AG04449 (cell line): Measurements from ENCODE around the gene ZNF335.

Experiments
- CTCF ChIA-PET: fragments of 350-600 bp; formaldehyde crosslinking; extraction: SDS; loops from one replicate; lab custom pipeline; 2021; ENCODE audit warnings: antibody characterized with exemption; lab: Yijun Ruan, JAX
- POLR2A ChIA-PET: fragments of 400-600, 350-600 bp; formaldehyde crosslinking; extraction: SDS; loops from one replicate; lab custom pipeline; 2020; ENCODE audit warnings: antibody characterized with exemption, inconsistent platforms; lab: Yijun Ruan, JAX
- DNase-seq: peaks from one replicate; pipeline ENCODE4 v3.0.0-alpha.2; 2010; ENCODE audit warnings: low read depth, low spot score
- H3K4me3 ChIP-seq: 2 replicates; pipeline ENCODE4 v1.5.1; 2011; ENCODE audit warnings: low read depth, mild to moderate bottlenecking, control low read depth, low read length
- TF ChIP-seq, protein P1 (sequence below): IDR thresholded peaks from one replicate; pipeline ENCODE4 v1.5.1; 2011; ENCODE audit warnings: mild to moderate bottlenecking, moderate library complexity, low read length, control low read depth, inconsistent platforms; ENCODE audit not compliant: insufficient read depth; ENCODE audit errors: missing control alignments

Gene ZNF335

DNA sequence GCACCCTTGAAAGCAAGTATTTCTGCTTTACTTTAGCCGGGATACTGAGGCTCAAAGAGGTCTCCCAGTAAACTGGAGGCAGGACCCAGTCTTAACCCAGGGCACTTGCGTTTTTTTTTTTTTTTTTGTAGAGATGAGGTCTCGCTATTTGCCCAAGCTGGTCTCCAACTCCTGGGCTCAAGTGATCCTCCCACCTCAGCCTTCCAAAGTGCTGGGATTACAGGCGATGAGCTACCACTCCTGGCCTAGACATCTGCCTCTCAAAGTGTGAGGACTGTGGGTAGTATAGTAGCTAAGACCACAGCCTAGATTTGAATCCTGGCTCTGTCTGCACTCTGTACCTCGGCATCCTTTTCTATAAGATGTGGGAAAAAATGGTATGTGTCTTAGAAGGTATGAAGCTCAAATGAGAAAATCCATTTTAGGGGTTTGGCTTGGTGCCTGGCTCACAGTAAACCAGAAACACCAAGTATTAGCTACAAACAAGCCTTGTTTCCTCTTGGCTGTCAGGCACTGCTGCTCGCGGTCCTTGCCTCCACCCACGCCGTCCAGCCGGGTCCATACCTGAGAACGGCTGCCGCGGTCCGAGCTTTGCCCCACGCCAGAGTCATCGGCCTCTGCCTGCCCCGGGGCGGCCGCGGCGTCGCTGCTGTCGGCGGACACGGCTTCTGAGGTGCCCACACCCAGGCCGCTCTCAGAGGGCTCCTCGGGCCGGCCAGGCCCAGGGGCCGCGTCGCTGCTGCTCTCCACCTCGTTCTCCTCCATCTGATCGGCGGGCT lies 1.2 kb downstream of the ZNF335 start:
- TF ChIP-seq, protein P1, sequence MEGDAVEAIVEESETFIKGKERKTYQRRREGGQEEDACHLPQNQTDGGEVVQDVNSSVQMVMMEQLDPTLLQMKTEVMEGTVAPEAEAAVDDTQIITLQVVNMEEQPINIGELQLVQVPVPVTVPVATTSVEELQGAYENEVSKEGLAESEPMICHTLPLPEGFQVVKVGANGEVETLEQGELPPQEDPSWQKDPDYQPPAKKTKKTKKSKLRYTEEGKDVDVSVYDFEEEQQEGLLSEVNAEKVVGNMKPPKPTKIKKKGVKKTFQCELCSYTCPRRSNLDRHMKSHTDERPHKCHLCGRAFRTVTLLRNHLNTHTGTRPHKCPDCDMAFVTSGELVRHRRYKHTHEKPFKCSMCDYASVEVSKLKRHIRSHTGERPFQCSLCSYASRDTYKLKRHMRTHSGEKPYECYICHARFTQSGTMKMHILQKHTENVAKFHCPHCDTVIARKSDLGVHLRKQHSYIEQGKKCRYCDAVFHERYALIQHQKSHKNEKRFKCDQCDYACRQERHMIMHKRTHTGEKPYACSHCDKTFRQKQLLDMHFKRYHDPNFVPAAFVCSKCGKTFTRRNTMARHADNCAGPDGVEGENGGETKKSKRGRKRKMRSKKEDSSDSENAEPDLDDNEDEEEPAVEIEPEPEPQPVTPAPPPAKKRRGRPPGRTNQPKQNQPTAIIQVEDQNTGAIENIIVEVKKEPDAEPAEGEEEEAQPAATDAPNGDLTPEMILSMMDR, result no peak
- POLR2A ChIA-PET, result interaction anchor here (0.7 to 2.5 kb wide), 9 partner anchors 10 to 627 kb away, joined by 3 to 11 read pairs (median 3); partner anchors contain the start of genes CTSA, PCIF1 and SNX21
- CTCF ChIA-PET, result interaction anchor here (0.7 to 8.7 kb wide), 41 partner anchors 7 to 467 kb away, joined by 3 to 125 read pairs (median 8); partner anchors contain the start of genes ACOT8, CTSA, NEURL2 and PCIF1
- H3K4me3 ChIP-seq, result peak overlapping the region; percentile 97
- no peak for DNase-seq

DNA sequence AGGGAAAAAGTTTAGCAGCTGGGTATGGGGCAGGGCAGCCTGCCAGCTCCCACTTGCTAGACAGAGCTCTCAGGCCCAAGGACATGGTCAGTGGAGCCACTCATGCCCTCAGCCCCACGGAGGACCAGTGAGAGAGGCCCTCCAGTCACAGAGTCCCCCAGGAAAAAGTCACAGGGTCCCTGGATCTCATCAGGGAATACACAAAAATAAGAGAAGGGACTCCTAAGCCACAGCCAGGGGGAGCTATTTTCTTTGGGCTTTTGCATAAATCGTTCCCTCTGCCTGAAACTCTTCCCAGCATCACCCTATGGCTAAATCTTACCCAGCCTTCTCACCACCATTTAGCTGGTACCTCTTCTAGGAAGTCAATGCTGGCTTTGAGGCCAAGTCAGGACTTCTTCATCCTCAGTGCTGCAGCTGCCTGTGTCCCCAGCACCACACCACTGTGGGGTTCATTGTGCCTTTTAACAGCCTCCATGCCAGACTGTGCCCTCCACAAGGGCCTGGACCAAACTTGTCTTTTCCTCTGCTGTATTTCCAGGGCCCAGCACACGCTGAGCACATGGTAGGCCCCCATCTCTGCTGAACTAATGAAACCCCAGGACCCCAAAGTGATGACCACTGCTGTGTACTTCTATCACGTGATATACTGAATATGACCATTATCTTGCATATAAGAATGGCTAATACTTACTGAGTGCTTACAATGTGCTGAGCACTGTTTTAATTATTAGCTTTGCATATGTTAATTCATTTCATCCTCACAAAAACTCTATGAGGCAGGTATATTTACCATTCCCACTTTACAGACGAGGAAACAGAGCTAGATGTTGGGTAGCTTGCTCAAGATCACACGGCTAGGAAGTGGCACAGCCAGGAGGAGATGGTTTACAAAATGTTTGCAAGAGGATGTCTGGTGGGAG lies 2.0 kb downstream of the ZNF335 start:
- peak overlapping the region; percentile 97 for H3K4me3 ChIP-seq
- TF ChIP-seq, protein P1, result peak; percentile 51
- ChIA-PET POLR2A (interaction anchor here (0.8 to 2.5 kb wide), 8 partner anchors 9 to 626 kb away, joined by 3 to 11 read pairs (median 3); partner anchors contain the start of genes ELMO2 and PCIF1), CTCF (interaction anchor here (0.7 to 6.6 kb wide), 53 partner anchors 8 to 643 kb away, joined by 3 to 125 read pairs (median 6); partner anchors contain the start of genes ACOT8, CTSA, DNTTIP1 and NEURL2)
- no peak for DNase-seq

DNA sequence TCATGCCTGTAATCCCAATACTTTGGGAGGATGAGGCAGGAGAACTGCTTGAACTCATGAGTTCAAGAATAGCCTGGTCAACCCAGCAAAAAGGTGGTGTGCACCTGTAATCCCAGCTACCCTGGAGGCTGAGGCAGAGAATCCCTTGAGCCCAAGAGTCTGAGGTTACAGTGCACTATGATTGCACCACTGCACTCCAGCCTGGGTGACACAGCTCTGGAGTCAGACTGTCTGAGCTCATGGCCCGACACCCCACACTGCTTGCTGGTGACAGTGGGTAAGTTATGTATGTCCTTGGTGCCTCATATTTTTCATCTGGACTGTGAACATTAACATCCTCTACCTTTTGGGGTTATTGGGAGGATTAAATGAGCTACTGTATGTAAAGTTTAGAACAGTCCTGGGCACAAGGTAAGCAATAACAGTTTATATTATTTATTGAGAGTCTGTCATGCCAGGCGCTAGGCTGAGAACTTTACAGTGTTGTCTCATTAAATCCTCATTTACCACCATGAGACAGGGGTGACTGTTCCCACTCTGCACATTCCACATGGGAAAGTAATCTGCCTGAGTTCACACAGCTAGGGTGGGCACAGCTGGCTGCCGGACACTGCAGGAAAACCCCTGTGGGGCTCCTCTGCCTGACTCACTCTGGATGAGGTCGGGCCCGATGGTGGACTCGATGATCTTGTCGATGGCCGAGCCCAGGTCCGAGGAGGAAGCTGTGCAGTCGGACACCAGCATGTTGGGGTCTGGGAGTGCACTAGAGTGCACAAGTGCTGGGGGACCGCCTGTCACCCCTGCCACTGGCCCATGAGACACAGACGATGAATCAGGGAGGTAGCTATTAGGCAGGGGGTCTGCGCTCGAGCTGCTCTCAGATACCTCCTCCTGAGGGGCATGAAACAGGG lies 2.9 kb downstream of the ZNF335 start:
- TF ChIP-seq, protein P1, result no peak
- POLR2A ChIA-PET, result interaction anchor here (0.9 to 2.5 kb wide), 6 partner anchors 8 to 438 kb away, joined by 3 to 11 read pairs (median 3); partner anchors contain the start of genes ELMO2, PCIF1 and PLTP
- no peak for DNase-seq
- no peak overlapping the region; the same call in 1 of the 2 replicates for H3K4me3 ChIP-seq
- CTCF ChIA-PET, result interaction anchor here (0.9 to 6.6 kb wide), 49 partner anchors 9 to 642 kb away, joined by 3 to 125 read pairs (median 6); partner anchors contain the start of genes ACOT8, CTSA, DNTTIP1 and NEURL2

DNA sequence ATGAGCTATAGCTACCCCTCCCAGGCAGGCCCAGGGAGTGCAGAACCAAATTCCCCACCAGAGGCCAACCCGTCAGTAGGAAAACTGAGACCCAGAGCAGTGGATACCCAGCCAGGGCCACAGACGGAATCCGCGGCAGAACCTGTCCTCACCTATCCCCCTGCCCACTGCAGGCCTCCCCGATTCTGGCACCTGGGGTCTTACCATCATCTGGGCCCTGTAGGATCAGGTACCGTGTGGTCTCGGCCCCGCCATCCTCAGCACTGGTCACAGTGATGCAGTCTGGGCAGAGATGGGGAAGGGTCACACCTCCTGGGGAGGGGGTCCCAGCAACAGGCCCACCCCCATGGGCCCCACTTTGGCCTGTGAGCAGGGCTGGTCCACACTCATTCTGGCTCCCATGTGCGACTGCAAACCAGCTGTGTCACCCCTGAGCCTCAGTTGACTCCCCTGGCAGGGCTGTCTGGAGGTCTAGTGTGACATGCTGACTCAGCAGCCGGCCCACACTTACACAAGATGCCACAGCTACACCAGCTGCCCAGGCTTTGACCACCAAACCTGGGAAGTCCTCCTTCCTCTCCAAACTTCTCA lies 3.8 kb downstream of the ZNF335 start:
- no peak overlapping the region for H3K4me3 ChIP-seq
- DNase-seq, result no peak
- TF ChIP-seq, protein P1, result no peak
- ChIA-PET CTCF (interaction anchor here (1.5 to 6.6 kb wide), 17 partner anchors 8 to 197 kb away, joined by 3 to 125 read pairs (median 18); partner anchors contain the start of genes CTSA, NEURL2, SPATA25 and ZSWIM1), POLR2A (interaction anchor here (1.0 to 2.5 kb wide), 3 partner anchors 18 to 56 kb away, joined by 3 to 5 read pairs (median 3); partner anchors contain the start of genes PCIF1 and PLTP)
